Endothelial cell of umbilical vein (primary cell): Measurements from ENCODE around the gene ZNF396.

Experiments used
- EZH2 ChIP-seq: IDR thresholded peaks from 2 replicates; pipeline ENCODE4 v1.6.1; 2012; ENCODE audit warnings: borderline replicate concordance, low read depth, mild to moderate bottlenecking, moderate library complexity, low read length, inconsistent platforms; ENCODE audit not compliant: severe bottlenecking
- FOS ChIP-seq: IDR thresholded peaks from 2 replicates; pipeline ENCODE4 v1.6.1; 2011; ENCODE audit warnings: mild to moderate bottlenecking, low read length, moderate library complexity, borderline replicate concordance; ENCODE audit not compliant: insufficient read depth
- GATA2 ChIP-seq: IDR thresholded peaks from 2 replicates; pipeline ENCODE4 v1.7.0; 2011; ENCODE audit warnings: low read depth, mild to moderate bottlenecking, moderate library complexity, mixed read lengths, low read length; ENCODE audit not compliant: insufficient read length, insufficient read depth
- MYC ChIP-seq: IDR thresholded peaks from one replicate; pipeline ENCODE4 v1.6.1; 2011; ENCODE audit warnings: mild to moderate bottlenecking, low read depth, low read length
- POLR2A ChIP-seq: IDR thresholded peaks from 2 replicates; pipeline ENCODE4 v1.6.1; 2012; ENCODE audit warnings: low read depth, mild to moderate bottlenecking, control low read depth, low read length
- POLR2AphosphoS5 ChIP-seq: IDR thresholded peaks from 2 replicates; pipeline ENCODE4 v1.6.1; 2012; ENCODE audit warnings: low read depth, mild to moderate bottlenecking, control low read depth, low read length, moderate library complexity; ENCODE audit not compliant: insufficient read depth
- TF ChIP-seq, protein P1 (sequence below), 2 donors: IDR thresholded peaks; 1 replicate in 1 of 2; 2 replicates in 1 of 2; pipeline ENCODE4 v1.5.1; 2011; ENCODE audit warnings: low read length in 2 of 2, mild to moderate bottlenecking in 2 of 2, moderate library complexity in 2 of 2, control low read depth in 1 of 2, inconsistent platforms in 1 of 2, low read depth in 1 of 2; ENCODE audit not compliant: insufficient read depth in 1 of 2; ENCODE audit errors: extremely low read depth in 1 of 2
- TF ChIP-seq, protein P2 (sequence below): IDR thresholded peaks from 2 replicates; pipeline ENCODE4 v1.6.1; 2011; ENCODE audit not compliant: insufficient read depth, insufficient read length

DNA sequence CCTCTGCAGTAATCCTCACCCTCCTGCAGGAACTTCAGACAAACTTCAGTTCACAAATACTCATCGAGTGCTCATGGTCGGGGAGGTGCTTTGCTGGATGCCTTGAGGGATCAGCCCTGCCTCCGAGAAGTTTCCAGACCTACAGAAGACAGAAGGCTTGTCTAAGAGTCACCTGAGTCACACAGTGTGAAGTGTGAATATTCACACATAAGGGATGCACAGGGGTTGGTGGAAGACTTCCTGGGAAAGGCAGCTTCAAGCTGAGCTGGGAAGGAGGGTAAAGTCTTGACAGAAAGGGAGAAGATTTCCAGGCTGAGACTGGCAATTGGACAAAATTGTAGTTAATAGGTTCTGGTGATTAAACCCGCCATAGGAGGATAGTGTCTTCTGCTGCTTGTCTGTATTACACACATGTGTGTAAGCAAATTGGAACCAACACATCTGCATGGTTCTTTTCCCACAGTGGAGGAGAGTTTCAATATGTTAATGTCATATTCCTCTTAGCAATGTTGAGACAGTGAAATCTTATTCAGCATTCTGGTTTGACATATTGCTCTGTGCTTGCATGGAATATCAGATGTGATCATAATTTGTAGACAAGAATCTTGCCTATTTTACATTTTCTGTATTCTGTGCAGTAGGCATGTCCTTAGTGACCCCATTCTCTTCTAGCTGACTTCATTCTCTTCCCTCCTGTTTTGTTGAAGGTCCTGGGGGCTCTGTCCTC is 34.7 kb upstream of the ZNF396 start:
- TF ChIP-seq, protein P1, sequence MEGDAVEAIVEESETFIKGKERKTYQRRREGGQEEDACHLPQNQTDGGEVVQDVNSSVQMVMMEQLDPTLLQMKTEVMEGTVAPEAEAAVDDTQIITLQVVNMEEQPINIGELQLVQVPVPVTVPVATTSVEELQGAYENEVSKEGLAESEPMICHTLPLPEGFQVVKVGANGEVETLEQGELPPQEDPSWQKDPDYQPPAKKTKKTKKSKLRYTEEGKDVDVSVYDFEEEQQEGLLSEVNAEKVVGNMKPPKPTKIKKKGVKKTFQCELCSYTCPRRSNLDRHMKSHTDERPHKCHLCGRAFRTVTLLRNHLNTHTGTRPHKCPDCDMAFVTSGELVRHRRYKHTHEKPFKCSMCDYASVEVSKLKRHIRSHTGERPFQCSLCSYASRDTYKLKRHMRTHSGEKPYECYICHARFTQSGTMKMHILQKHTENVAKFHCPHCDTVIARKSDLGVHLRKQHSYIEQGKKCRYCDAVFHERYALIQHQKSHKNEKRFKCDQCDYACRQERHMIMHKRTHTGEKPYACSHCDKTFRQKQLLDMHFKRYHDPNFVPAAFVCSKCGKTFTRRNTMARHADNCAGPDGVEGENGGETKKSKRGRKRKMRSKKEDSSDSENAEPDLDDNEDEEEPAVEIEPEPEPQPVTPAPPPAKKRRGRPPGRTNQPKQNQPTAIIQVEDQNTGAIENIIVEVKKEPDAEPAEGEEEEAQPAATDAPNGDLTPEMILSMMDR (IDR thresholded peaks at IDR 0.05; ENCODE audit: extremely low read depth in 1 of 2, insufficient read depth in 1 of 2, low read depth in 1 of 2, low read length in 2 of 2), result no peak
- no peak for TF ChIP-seq POLR2A
- TF ChIP-seq POLR2AphosphoS5, result no peak
- TF ChIP-seq, protein P2, sequence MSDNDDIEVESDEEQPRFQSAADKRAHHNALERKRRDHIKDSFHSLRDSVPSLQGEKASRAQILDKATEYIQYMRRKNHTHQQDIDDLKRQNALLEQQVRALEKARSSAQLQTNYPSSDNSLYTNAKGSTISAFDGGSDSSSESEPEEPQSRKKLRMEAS, result no peak
- no peak for TF ChIP-seq EZH2
- TF ChIP-seq MYC, result no peak
- TF ChIP-seq FOS, result no peak
- no peak for TF ChIP-seq GATA2
